Breast epithelium (tissue), 3 donors: Measurements from ENCODE around the gene TTC38.

Source experiments
- CTCF ChIP-seq, 3 donors: fragments of 450-650 bp; IDR thresholded peaks; one replicate each; pipeline ENCODE4 v1.5.1; 2016 to 2017; ENCODE audit warnings: antibody characterized with exemption in 3 of 3, mild to moderate bottlenecking in 3 of 3, moderate library complexity in 3 of 3
- POLR2A ChIP-seq: fragments of 450-650 bp; IDR thresholded peaks from one replicate; pipeline ENCODE4 v1.6.1; 2016; ENCODE audit warnings: antibody characterized with exemption, mild to moderate bottlenecking, moderate library complexity
- POLR2AphosphoS5 ChIP-seq, 3 donors: sonication (generic); formaldehyde crosslinking; IDR thresholded peaks; one replicate each; pipeline ENCODE4 v1.6.1; 2017; ENCODE audit warnings: antibody characterized with exemption in 3 of 3

GRCh38 chr22:46250035-46250782, 17.6 kb upstream of the TTC38 start, which contains the start of gene CDPF1:
- TF ChIP-seq CTCF (IDR thresholded peaks at IDR 0.05) (no peak), POLR2A (peak; percentile 52), POLR2AphosphoS5 (IDR thresholded peaks at IDR 0.05) (peak; percentile 58 to 77 (median 70))
